ENCODE data around the gene ADAMTS17.

Gene ADAMTS17

GRCh38 chr15:100201376-100202280, 140.1 kb downstream of the ADAMTS17 start:
- no peak for DNase-seq (ENCODE audit: low read depth in 2 of 2, low spot score in 1 of 2)

- no peak for DNase-seq (ENCODE audit: low read depth in 2 of 2, low spot score in 1 of 2)
Measured at GRCh38 chr15:100200287-100200880, 141.4 kb downstream of the ADAMTS17 start.

- DNase-seq (ENCODE audit: low read depth in 2 of 2, low spot score in 1 of 2): no peak
Measured at GRCh38 chr15:100199711-100200286, 142.0 kb downstream of the ADAMTS17 start.

GRCh38 chr15:100198442-100198841, 143.3 kb downstream of the ADAMTS17 start:
- DNase-seq (ENCODE audit: low read depth in 2 of 2, low spot score in 1 of 2): no peak

DNA sequence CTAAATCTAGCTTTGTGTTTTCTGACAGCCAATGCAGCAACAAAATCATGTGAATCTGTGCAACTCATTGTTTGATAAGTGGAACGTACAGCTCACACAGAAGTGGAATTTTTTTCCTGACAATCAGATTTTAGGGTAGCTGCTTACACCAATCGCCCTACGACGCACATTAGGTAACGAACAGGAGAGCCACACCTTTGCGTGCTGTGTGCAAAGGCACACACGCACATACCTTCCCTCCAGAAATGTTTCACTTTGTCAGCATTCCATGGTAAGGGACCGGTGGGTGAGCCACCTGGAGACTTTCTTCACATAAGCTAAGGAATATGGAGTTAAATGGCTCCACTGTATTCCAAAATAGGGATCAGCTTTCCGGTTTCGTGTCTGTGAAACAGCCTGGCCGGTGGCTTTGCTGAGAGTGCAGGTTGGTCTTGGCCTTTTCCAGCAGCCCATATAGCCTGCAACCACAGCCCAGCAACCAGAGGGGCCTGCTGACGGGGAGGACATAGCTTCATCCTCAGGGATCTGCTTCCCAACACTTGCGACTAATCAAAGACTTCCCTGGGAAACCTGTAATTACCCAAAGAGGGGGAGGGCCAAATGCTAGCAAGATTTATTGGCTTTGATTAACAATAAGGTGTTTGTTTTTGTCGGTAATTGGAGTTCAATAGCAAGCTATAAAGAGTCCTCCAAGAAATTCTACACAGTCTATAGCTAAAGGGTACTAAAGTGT, 145.3 kb downstream of the ADAMTS17 start:
- DNase-seq (ENCODE audit: low read depth in 2 of 2, low spot score in 1 of 2): no peak

DNA sequence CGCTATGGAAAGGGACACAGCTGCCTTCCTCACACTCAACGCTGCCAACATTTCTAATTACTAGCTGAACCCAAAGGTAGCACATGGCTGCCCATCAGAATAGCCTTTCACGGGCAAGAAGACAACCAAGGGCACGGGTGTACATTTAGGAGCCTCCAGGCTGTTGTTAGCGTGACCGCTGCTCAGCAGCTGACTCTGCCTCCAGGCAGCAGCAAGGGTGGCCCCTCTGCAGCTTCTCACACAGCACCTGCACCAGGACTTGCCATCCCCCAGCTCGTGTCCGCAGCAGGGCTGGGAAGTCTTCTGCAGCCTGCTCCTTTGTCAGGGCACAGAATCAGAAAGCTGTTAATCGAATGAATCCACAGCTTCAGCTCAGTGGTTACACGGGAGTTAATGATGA, 146.8 kb downstream of the ADAMTS17 start:
- no peak for DNase-seq (ENCODE audit: low read depth in 2 of 2, low spot score in 1 of 2)

GRCh38 chr15:100193277-100193860, 148.4 kb downstream of the ADAMTS17 start:
- DNase-seq (ENCODE audit: low read depth in 2 of 2, low spot score in 1 of 2): no peak

GRCh38 chr15:100192097-100193080, 149.4 kb downstream of the ADAMTS17 start:
- DNase-seq (ENCODE audit: low read depth in 2 of 2, low spot score in 1 of 2): no peak

DNA sequence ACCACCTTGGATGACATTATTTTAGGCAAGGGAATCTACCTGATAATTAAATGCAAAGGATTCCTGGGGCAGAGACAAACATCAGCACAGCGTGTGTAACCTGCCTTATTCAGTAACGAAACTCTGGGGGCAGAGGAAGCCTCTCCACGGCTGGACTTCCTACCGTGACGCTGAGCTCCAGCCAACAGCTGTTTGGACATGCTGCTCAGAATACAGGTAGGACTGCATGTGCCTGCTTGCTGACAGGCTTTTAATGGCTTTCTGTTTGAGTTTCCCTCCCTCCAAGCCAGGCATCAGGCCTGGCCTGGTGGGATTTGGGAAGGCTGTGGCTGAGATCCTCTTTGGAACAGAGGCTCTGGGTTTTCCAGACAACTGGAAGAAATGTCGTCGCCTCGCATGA, 150.6 kb downstream of the ADAMTS17 start:
- DNase-seq (ENCODE audit: low read depth in 2 of 2, low spot score in 1 of 2): no peak

GRCh38 chr15:100190675-100191074, 151.1 kb downstream of the ADAMTS17 start:
- no peak for DNase-seq (ENCODE audit: low read depth in 2 of 2, low spot score in 1 of 2)

- no peak for DNase-seq (ENCODE audit: low read depth in 2 of 2, low spot score in 1 of 2)
Measured at GRCh38 chr15:100189849-100190248, 151.9 kb downstream of the ADAMTS17 start.

GRCh38 chr15:100189319-100189718, 152.5 kb downstream of the ADAMTS17 start:
- DNase-seq (ENCODE audit: low read depth in 2 of 2, low spot score in 1 of 2): no peak

DNA sequence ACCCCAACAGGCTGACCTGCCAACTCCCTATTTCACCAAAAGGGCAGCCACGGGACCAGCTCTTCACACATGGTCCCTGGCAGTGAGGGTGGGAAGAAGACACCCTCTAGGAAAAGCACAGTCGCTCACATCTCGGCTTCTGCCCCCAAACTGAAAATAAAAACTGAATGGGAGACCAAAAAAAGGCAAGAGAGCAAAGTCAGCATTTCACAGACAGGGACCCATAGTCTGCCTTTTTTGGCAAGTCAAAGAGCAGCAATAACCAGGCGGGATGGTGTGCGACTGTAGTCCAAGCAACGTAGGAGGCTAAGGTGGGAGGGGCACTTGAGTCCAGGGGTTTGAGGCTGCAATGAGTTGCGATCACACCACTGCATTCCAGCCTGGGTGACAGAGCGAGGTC, 154.1 kb downstream of the ADAMTS17 start:
- DNase-seq (ENCODE audit: low read depth in 2 of 2, low spot score in 1 of 2): no peak

- DNase-seq (ENCODE audit: low read depth in 2 of 2, low spot score in 1 of 2): no peak
Measured at GRCh38 chr15:100186960-100187359, 154.8 kb downstream of the ADAMTS17 start.

DNA sequence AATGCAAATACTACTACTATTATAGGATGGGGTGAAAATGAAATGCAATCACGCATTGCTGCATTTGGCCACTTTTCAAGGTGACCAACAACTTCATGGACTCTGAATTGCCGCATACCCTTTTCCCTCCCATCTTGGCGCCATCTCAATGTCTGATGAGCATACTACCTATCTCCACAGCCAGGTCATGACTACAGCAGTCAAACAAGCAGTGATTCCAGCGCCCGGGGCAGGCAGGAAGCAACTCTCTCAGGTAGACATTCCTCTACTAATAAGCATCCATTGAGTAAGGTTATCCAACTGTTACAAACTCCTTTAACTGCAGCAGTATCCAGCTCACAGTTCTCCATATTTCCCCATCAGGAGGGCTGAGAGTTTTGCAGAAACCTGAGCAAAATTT, 155.4 kb downstream of the ADAMTS17 start:
- no peak for DNase-seq (ENCODE audit: low read depth in 2 of 2, low spot score in 1 of 2)

DNA sequence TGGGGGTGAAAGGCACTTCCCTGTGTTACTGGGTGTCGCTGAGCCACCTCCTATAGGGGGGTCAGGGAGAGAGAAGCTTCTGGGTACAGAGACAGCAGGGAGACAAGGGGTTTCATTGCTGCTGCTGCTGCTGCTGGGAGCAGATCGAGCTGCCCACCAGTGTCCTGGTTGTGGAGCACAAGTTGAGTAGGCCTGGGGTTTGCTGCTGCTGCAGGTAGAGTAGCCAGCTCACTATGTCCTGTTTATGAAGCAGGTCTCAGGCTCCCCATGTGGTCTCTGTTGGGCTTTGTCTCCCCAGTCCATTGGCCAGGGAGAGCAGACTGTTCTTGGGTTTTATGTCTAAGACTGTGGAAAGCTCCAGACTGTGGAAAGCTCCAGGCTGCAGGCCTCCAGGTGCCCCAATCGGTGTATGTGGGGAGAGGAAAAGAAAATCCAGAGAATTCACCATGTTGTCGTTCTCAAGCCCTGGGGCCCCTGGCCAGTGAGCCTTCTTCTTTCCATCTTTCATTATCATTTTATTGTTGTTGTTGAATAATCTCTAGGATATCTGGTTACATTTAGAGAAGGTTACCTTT, 157.8 kb downstream of the ADAMTS17 start:
- no peak for DNase-seq (ENCODE audit: low read depth in 2 of 2, low spot score in 1 of 2)

GRCh38 chr15:100180921-100181320, 160.9 kb downstream of the ADAMTS17 start:
- DNase-seq (ENCODE audit: low read depth in 2 of 2, low spot score in 1 of 2): no peak

DNA sequence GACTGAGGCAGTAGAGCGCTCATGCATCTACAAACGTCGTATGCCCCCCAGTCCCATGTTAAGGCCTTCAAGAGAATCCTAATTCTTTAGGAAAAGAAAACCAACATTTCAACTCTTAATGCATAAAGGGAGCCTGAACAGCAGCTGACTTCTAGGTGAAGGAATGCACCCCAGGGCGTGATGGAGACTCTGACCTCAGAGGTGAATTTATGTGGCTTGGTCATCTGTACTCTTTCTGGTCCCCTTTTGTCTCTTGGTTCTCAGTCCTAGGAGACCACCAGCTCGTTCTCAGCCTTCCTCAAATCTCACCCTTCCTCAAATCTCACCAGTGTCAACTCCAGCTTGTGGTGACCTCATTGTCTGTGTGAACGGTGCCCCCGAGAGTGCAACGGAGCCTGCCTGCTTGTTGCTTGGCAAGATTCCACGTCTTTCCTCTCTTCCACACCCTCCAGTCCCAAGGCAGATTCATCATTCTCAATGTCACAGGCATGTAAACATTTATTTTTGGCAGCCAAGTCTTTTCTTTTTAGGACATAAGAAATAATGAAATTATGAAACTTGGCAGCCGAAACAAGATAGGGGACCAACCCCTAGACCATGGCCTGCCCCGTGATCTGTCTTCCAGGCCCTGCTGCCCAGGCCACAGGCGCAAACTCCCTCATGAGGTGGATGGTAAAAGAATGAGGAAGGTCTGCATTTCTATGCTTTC, 166.2 kb downstream of the ADAMTS17 start:
- no peak for DNase-seq (ENCODE audit: low read depth in 2 of 2, low spot score in 1 of 2)

DNA sequence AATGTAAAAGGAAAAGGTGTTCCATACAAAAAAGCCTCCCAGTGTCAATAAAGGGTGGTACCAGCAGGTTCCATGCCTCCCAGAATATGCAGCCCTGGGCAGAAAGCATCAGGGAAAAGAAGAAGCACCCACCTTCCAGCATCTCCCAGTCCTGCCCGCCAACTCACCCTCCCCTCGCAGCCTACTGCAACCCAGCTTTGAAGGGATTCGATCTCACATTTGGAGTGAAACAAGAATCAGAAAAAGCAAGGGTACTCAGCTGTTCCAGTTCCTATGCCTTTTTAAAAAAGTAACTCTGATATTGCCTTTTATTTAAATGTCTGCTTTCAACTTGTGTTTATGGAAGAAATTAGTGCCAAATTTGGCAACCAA, 166.9 kb downstream of the ADAMTS17 start:
- DNase-seq (ENCODE audit: low read depth in 2 of 2, low spot score in 1 of 2): no peak
